Measurements from ENCODE around the gene PRF1. TPM values are rescaled to one million over a fixed set of nuclear protein-coding genes. Genes with fewer than 3 reads are reported as not detected.
A peak's percentile ranks its signal among the peaks of the same experiment; 100 is the strongest.

The PRF1 gene
- total and polyA plus RNA-seq, 11 donors = 0.50 to 19.4 (median 1.0) TPM

DNA sequence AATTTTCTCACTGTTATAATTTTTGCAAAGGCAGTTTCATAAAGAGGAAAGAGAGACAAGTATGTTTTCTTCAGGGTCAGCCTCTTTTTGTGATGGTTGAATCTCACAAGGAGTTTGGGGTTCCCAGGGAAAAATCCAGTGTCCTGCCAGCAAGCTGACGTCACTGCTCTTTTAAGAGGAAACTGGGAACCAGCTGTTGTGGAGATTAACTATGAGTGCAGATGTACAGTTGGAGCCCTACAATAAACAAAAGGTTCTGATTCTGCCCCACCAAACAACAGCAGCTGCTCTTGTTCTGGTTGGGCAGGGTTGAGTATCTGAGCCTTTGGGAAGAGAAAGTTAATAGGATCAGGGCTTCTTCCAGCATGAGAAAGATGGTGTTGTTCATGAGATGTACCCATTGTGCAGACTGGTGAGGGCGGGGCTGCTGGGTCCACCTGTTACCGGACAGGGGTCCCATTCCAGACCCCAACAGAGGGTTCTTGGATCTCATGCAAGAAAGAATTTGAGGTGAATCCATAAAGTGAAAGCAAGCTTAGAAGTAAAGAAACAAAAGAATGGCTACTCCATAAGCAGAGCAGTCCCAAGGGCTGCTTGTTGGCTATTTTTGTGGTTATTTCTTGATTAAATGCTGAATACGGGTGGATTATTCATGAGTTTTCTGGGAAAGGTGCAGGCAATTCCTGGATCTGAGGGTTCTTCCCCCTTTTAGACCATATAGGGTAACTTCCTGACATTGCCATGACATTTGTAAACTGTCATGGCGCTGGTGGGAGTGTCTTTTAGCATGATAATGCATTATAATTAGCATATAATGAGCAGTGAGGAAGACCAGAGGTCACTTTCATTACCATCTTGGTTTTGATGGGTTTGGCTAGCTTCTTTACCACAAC, 12.5 kb downstream of the PRF1 start:
- no peak overlapping the region for H3K4me3 ChIP-seq
- peaks cover 0 to 44% (median 32%) of the 10 kb centered on the region in 12 donors for H3K4me1 ChIP-seq
- intact Hi-C loops (cut with DNase I) = loop anchor here in 1 of 10 donors (10.0 kb wide), 1 partner anchor 65 kb away; no protein-coding TSS in a partner anchor
- H3K36me3 ChIP-seq = no peaks in the 10 kb centered on the region
- peak; percentile 57 to 87 (median 68) for ATAC-seq
- no peaks in the 10 kb centered on the region for H3K9me3 ChIP-seq
- no peaks in the 10 kb centered on the region for H3K27me3 ChIP-seq
- H3K27ac ChIP-seq = peak overlapping the region; percentile 16 to 85 (median 70)
- WGBS, 4 donors = 68 to 81% (median 71%) methylated on average over 5 of the region's 5 CpGs
- DNase-seq = peak in 4 of 5 donors; percentile 71 to 76 (median 73)
- TF ChIP-seq, protein P1, sequence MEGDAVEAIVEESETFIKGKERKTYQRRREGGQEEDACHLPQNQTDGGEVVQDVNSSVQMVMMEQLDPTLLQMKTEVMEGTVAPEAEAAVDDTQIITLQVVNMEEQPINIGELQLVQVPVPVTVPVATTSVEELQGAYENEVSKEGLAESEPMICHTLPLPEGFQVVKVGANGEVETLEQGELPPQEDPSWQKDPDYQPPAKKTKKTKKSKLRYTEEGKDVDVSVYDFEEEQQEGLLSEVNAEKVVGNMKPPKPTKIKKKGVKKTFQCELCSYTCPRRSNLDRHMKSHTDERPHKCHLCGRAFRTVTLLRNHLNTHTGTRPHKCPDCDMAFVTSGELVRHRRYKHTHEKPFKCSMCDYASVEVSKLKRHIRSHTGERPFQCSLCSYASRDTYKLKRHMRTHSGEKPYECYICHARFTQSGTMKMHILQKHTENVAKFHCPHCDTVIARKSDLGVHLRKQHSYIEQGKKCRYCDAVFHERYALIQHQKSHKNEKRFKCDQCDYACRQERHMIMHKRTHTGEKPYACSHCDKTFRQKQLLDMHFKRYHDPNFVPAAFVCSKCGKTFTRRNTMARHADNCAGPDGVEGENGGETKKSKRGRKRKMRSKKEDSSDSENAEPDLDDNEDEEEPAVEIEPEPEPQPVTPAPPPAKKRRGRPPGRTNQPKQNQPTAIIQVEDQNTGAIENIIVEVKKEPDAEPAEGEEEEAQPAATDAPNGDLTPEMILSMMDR (IDR thresholded peaks at IDR 0.05) = no peak
- no peak for TF ChIP-seq POLR2A (IDR thresholded peaks at IDR 0.05)

DNA sequence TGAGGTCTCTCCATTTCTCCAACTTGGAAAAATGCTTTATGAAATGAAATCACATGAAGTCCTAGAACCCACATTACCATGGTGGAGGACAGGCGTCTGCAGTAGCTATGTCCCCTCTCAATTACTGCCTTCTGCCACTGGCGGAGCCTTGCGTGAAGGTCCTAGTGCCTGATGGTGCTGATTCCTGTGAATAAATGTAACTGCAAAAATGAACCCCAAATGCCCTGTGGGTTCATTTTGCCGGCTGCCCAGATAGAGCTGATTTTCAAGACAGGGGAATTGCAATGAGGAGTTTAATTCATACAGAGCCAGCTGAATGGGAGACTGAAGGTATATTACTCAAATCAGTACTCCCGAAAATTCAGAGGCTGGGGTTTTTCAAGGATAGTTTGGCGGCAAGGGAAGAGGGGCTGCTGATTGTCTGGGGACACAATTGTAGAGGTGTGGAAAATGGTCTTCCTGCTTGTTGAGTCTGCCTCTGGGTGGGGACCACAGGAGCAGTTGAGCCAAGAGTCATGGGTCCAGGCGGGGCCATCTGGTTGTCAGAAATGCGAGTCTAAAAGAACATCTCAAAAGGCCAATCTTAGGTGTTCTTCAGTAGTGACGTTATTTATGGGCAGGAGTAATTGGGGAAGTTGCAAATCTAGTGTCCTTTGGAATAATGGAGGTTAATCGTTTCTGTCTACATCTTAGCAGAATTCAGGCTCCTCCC, 13.5 kb downstream of the PRF1 start:
- no peak for DNase-seq
- whole genome bisulfite sequencing, 4 donors = 61 to 68% (median 63%) methylated on average over 9 to 10 of the region's 10 CpGs
- Histone ChIP-seq H3K4me1 (peaks cover 0 to 53% (median 40%) of the 10 kb centered on the region in 12 donors), H3K4me3 (no peak overlapping the region), H3K27me3 (no peaks in the 10 kb centered on the region), H3K9me3 (no peaks in the 10 kb centered on the region), H3K36me3 (no peaks in the 10 kb centered on the region), H3K27ac (peak overlapping the region; percentile 16 to 85 (median 70))
- intact Hi-C loops (cut with DNase I) = loop anchor here in 1 of 10 donors (10.0 kb wide), 1 partner anchor 66 kb away; no protein-coding TSS in a partner anchor
- ATAC-seq = peak; percentile 40 to 81 (median 44)
- TF ChIP-seq POLR2A (IDR thresholded peaks at IDR 0.05) = no peak
- TF ChIP-seq, protein P1 (IDR thresholded peaks at IDR 0.05) = no peak

DNA sequence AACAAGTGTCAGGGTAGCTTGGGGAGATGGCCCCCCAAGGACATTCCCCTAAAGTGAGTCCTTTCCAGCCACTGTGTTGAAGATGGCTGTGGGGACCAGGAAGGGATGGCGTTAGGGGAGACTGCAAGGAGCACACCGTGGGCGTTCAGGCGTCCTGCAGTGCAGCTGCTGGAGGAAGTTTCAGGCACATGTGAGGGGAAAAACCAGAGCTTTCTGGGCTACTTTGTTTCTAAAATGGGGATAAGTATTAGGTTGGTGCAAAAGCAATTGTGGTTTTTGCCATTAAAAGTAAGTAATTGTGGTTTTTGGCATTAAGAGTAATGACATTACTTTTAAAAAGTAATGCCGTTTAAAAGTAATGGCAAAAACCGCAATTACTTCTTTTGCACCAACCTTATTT, 14.3 kb downstream of the PRF1 start:
- Histone ChIP-seq H3K27me3 (no peaks in the 10 kb centered on the region), H3K36me3 (no peaks in the 10 kb centered on the region), H3K27ac (peak overlapping the region in 7 of 12 donors; percentile 69 to 85 (median 78)), H3K4me3 (no peak overlapping the region), H3K4me1 (peaks cover 0 to 61% (median 45%) of the 10 kb centered on the region in 12 donors), H3K9me3 (no peaks in the 10 kb centered on the region)
- intact Hi-C loops (cut with DNase I) = loop anchor here in 1 of 10 donors (10.0 kb wide), 1 partner anchor 67 kb away; no protein-coding TSS in a partner anchor
- DNase-seq (no peak), ATAC-seq (no peak)
- WGBS, 4 donors = 68 to 80% (median 74%) methylated on average over 6 of the region's 6 CpGs
- TF ChIP-seq POLR2A (IDR thresholded peaks at IDR 0.05) = no peak
- TF ChIP-seq, protein P1 (IDR thresholded peaks at IDR 0.05) = no peak
